HepG2 (cell line): ENCODE measurements around the gene CSNK1D. TPM values are rescaled to one million over a fixed set of nuclear protein-coding genes. Genes with fewer than 3 reads are reported as not detected.
A peak's percentile ranks its signal among the peaks of the same experiment; 100 is the strongest.

Experiments used
- GPN1 ChIP-seq: sonication (generic); formaldehyde crosslinking; IDR thresholded peaks from 2 replicates; pipeline ENCODE4 v1.5.1; 2020; ENCODE audit warnings: missing genetic modification reagents, borderline replicate concordance
- HHEX ChIP-seq: IDR thresholded peaks from 2 replicates; pipeline ENCODE4 v1.6.1; 2016; ENCODE audit warnings: control low read depth
- KAT8 ChIP-seq: IDR thresholded peaks from 2 replicates; pipeline ENCODE4 v1.6.1; 2016; ENCODE audit warnings: missing genetic modification reagents, missing compliant biosample characterization
- KDM5B ChIP-seq: sonication (generic); formaldehyde crosslinking; IDR thresholded peaks from 2 replicates; pipeline ENCODE4 v1.4.0; 2020; ENCODE audit warnings: missing genetic modification reagents, mild to moderate bottlenecking, borderline replicate concordance
- MED8 ChIP-seq: sonication (generic); formaldehyde crosslinking; IDR thresholded peaks from 2 replicates; pipeline ENCODE4 v1.8.1; 2023; ENCODE audit warnings: mild to moderate bottlenecking, missing genetic modification reagents; ENCODE audit not compliant: insufficient replicate concordance
- MEF2D ChIP-seq: sonication (generic); formaldehyde crosslinking; IDR thresholded peaks from 2 replicates; pipeline ENCODE4 v1.5.1; 2020; ENCODE audit warnings: mild to moderate bottlenecking, missing genetic modification reagents
- MIER3 ChIP-seq: IDR thresholded peaks from 2 replicates; pipeline ENCODE4 v1.6.1; 2016; ENCODE audit warnings: missing compliant biosample characterization, borderline replicate concordance
- NCOA1 ChIP-seq: sonication (generic); formaldehyde crosslinking; IDR thresholded peaks from 2 replicates; pipeline ENCODE4 v1.9.0; 2021; ENCODE audit warnings: missing genetic modification reagents
- PPARG ChIP-seq: conservative IDR thresholded peaks from 2 replicates; pipeline ENCODE4 v1.6.1; 2016; ENCODE audit warnings: missing biosample characterization, missing genetic modification reagents
- SIN3B ChIP-seq: fragments of 150-350 bp; IDR thresholded peaks from 2 replicates; pipeline ENCODE4 v1.6.1; 2014; ENCODE audit warnings: low read length
- SPEN ChIP-seq: sonication (generic); formaldehyde crosslinking; IDR thresholded peaks from 2 replicates; pipeline ENCODE4 v1.5.1; 2020; ENCODE audit warnings: low read depth, mild to moderate bottlenecking, missing genetic modification reagents
- TARDBP ChIP-seq: sonication (generic); formaldehyde crosslinking; IDR thresholded peaks from 2 replicates; pipeline ENCODE4 v1.8.0; 2022; ENCODE audit warnings: mild to moderate bottlenecking, missing genetic modification reagents
- XRCC5 ChIP-seq: fragments of 200-400 bp; formaldehyde crosslinking; optimal IDR thresholded peaks from 2 replicates; pipeline ENCODE3; 2017; ENCODE audit warnings: mild to moderate bottlenecking, low read length
- ZFX ChIP-seq: sonication (generic); formaldehyde crosslinking; IDR thresholded peaks from 2 replicates; pipeline ENCODE4 v1.4.0; 2020; ENCODE audit warnings: mild to moderate bottlenecking, low read depth, missing genetic modification reagents, moderate library complexity
- ZNF17 ChIP-seq: sonication (generic); formaldehyde crosslinking; IDR thresholded peaks from 2 replicates; pipeline ENCODE4 v1.5.0; 2020; ENCODE audit warnings: mild to moderate bottlenecking, missing genetic modification reagents
- ZNF562 ChIP-seq: sonication (generic); formaldehyde crosslinking; IDR thresholded peaks from 2 replicates; pipeline ENCODE4 v1.8.0; 2022; ENCODE audit warnings: missing genetic modification reagents, borderline replicate concordance
- ZNF569 ChIP-seq: sonication (generic); formaldehyde crosslinking; IDR thresholded peaks from 2 replicates; pipeline ENCODE4 v1.5.0; 2020; ENCODE audit warnings: mild to moderate bottlenecking, missing genetic modification reagents, moderate library complexity, borderline replicate concordance
- ZNF570 ChIP-seq: sonication (generic); formaldehyde crosslinking; IDR thresholded peaks from 2 replicates; pipeline ENCODE4 v1.4.0; 2020; ENCODE audit warnings: mild to moderate bottlenecking, missing genetic modification reagents, borderline replicate concordance
- ZSCAN25 ChIP-seq: sonication (generic); formaldehyde crosslinking; IDR thresholded peaks from 2 replicates; pipeline ENCODE4 v1.8.0; 2022; ENCODE audit warnings: mild to moderate bottlenecking, missing genetic modification reagents
- polyA plus RNA-seq, 8 experiments: library from polyadenylated mRNA; depleted of rRNA in 3 of 8; stranded (reverse) in 7 of 8; unstranded in 1 of 8; fragments of >200 nt; fragmentation: Illumina TruSeq in 4 of 8; extraction: Trizol in 4 of 8; gene quantifications; 2 replicates each; pipeline versions ENCODE4 v1.2.1 to v1.2.3, GENCODE V29; 2011 to 2016; ENCODE audit warnings: low read depth in 4 of 8, missing spikeins in 1 of 8, mixed read lengths in 1 of 8; ENCODE audit not compliant: insufficient read depth in 1 of 8
- total RNA-seq, 5 experiments: library from RNA; depleted of rRNA; stranded (reverse); fragments of >200 nt; fragmentation: Illumina TruSeq; extraction: Trizol; gene quantifications; 2 replicates each; pipeline ENCODE4 v1.2.3, GENCODE V29; 2016; ENCODE audit warnings: low read depth in 1 of 5
- TF ChIP-seq, protein P1 (sequence below): sonication (generic); formaldehyde crosslinking; IDR thresholded peaks from 2 replicates; pipeline ENCODE4 v1.4.0; 2020; ENCODE audit warnings: missing genetic modification reagents
- TF ChIP-seq, protein P2 (sequence below): sonication (generic); formaldehyde crosslinking; IDR thresholded peaks from 2 replicates; pipeline ENCODE4 v1.5.0; 2020; ENCODE audit warnings: mild to moderate bottlenecking, missing genetic modification reagents, borderline replicate concordance
- TF ChIP-seq, protein P3 (sequence below): sonication (generic); formaldehyde crosslinking; IDR thresholded peaks from 2 replicates; pipeline ENCODE4 v1.8.1; 2023; ENCODE audit warnings: missing genetic modification reagents, inconsistent platforms, borderline replicate concordance
- TF ChIP-seq, protein P4 (sequence below), 2 experiments: fragments of 450-650 bp in 1 of 2; sonication (generic) in 1 of 2; formaldehyde crosslinking; IDR thresholded peaks; 2 replicates each; pipeline versions ENCODE4 v1.5.0 to v1.8.0; 2020 to 2022; ENCODE audit warnings: mild to moderate bottlenecking in 1 of 2, missing genetic modification reagents in 1 of 2

CSNK1D gene
- total and polyA plus RNA-seq, 2 of the 13 experiments (the other 11 are each of a cell fraction or from before 2014, with no cell fraction given), result 31.5 to 128 TPM

DNA sequence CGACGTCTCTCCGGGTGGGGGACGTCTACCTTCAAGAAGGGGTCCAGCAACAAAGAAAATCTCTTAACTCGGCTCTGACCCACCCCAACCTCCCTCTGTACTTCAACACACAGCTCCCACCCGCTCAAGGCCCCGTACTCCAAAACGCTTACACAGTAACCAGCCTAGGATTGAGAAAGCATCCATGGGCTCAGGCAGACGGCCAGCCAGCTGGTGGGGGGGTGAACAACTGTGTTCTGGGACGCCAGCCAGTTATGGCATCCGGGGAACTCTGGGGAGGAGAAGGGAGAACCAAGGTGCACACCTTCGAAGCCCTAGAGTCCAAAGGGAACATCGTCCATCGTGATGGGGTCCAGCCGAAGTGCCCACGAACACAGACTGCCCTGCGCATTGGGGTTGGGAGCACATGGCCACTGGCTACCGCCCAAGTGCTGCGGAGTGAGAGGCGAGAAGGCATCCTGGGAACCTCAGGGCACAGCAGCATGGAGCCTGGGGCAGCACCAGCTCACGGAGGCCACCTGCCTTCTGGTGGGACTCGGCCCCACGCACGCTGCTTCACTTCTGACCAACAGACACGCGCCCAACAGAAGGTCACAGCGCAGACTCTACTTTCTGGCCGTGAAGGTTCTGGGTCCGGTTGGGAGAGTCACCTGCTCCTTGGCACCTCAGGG is 30.4 kb downstream of the CSNK1D start (continued):
- TF ChIP-seq, protein P1, sequence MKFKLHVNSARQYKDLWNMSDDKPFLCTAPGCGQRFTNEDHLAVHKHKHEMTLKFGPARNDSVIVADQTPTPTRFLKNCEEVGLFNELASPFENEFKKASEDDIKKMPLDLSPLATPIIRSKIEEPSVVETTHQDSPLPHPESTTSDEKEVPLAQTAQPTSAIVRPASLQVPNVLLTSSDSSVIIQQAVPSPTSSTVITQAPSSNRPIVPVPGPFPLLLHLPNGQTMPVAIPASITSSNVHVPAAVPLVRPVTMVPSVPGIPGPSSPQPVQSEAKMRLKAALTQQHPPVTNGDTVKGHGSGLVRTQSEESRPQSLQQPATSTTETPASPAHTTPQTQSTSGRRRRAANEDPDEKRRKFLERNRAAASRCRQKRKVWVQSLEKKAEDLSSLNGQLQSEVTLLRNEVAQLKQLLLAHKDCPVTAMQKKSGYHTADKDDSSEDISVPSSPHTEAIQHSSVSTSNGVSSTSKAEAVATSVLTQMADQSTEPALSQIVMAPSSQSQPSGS, result no peak
- TF ChIP-seq, protein P2, sequence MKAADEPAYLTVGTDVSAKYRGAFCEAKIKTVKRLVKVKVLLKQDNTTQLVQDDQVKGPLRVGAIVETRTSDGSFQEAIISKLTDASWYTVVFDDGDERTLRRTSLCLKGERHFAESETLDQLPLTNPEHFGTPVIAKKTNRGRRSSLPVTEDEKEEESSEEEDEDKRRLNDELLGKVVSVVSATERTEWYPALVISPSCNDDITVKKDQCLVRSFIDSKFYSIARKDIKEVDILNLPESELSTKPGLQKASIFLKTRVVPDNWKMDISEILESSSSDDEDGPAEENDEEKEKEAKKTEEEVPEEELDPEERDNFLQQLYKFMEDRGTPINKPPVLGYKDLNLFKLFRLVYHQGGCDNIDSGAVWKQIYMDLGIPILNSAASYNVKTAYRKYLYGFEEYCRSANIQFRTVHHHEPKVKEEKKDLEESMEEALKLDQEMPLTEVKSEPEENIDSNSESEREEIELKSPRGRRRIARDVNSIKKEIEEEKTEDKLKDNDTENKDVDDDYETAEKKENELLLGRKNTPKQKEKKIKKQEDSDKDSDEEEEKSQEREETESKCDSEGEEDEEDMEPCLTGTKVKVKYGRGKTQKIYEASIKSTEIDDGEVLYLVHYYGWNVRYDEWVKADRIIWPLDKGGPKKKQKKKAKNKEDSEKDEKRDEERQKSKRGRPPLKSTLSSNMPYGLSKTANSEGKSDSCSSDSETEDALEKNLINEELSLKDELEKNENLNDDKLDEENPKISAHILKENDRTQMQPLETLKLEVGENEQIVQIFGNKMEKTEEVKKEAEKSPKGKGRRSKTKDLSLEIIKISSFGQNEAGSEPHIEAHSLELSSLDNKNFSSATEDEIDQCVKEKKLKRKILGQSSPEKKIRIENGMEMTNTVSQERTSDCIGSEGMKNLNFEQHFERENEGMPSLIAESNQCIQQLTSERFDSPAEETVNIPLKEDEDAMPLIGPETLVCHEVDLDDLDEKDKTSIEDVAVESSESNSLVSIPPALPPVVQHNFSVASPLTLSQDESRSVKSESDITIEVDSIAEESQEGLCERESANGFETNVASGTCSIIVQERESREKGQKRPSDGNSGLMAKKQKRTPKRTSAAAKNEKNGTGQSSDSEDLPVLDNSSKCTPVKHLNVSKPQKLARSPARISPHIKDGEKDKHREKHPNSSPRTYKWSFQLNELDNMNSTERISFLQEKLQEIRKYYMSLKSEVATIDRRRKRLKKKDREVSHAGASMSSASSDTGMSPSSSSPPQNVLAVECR (CRISPR knock-in tag), result peak; percentile 25; the same call in 1 of the 2 replicates
- TF ChIP-seq SPEN (CRISPR knock-in tag) (0 out of 2 replicates have a peak, but pooled peaks have one; percentile 10), SIN3B (no peak), ZSCAN25 (CRISPR knock-in tag) (no peak), GPN1 (no peak), HHEX (CRISPR knock-in tag) (no peak), ZNF562 (CRISPR knock-in tag) (no peak), KAT8 (no peak), XRCC5 (no peak), PPARG (no peak), NCOA1 (CRISPR knock-in tag) (no peak), MEF2D (CRISPR knock-in tag) (peak; percentile 76; the same call in 1 of the 2 replicates), ZNF17 (CRISPR knock-in tag) (no peak), MED8 (CRISPR knock-in tag) (peak; percentile 66), KDM5B (no peak; the same call in 1 of the 2 replicates), ZNF570 (no peak), ZNF569 (CRISPR knock-in tag) (no peak), MIER3 (CRISPR knock-in tag) (peak; percentile 55; the same call in 1 of the 2 replicates), TARDBP (CRISPR knock-in tag) (peak; percentile 84), ZFX (peak; percentile 48; the same call in 1 of the 2 replicates)
- TF ChIP-seq, protein P3, sequence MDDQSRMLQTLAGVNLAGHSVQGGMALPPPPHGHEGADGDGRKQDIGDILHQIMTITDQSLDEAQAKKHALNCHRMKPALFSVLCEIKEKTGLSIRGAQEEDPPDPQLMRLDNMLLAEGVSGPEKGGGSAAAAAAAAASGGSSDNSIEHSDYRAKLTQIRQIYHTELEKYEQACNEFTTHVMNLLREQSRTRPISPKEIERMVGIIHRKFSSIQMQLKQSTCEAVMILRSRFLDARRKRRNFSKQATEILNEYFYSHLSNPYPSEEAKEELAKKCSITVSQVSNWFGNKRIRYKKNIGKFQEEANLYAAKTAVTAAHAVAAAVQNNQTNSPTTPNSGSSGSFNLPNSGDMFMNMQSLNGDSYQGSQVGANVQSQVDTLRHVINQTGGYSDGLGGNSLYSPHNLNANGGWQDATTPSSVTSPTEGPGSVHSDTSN (CRISPR knock-in tag), result no peak
- TF ChIP-seq, protein P4, sequence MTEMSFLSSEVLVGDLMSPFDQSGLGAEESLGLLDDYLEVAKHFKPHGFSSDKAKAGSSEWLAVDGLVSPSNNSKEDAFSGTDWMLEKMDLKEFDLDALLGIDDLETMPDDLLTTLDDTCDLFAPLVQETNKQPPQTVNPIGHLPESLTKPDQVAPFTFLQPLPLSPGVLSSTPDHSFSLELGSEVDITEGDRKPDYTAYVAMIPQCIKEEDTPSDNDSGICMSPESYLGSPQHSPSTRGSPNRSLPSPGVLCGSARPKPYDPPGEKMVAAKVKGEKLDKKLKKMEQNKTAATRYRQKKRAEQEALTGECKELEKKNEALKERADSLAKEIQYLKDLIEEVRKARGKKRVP (CRISPR knock-in tag; IDR thresholded peaks at IDR 0.05), result no peak
